NB4 (cell line): ENCODE results near the gene VGLL4.
"Not testable (repeated sequence)": the region's sequence is repeated elsewhere in the genome, so short reads cannot be mapped to it uniquely, and the experiment has no call there.

Source experiments
- DNase-seq: peaks from one replicate; pipeline ENCODE4 v3.0.0; 2010; ENCODE audit warnings: low read depth
- H3K4me3 ChIP-seq: one replicate; pipeline ENCODE4 v1.5.1; 2011; ENCODE audit warnings: mild to moderate bottlenecking, low read depth, low read length, moderate library complexity
- CTCF ChIP-seq: IDR thresholded peaks from one replicate; pipeline ENCODE4 v1.5.1; 2012; ENCODE audit warnings: low read depth, low read length
- MAX ChIP-seq: IDR thresholded peaks from 2 replicates; pipeline ENCODE4 v1.6.1; 2011; ENCODE audit warnings: low read depth, low read length
- MYC ChIP-seq: IDR thresholded peaks from 2 replicates; pipeline ENCODE4 v1.6.1; 2011; ENCODE audit warnings: low read depth, low read length
- POLR2A ChIP-seq: IDR thresholded peaks from 2 replicates; pipeline ENCODE4 v1.6.1; 2011; ENCODE audit warnings: mild to moderate bottlenecking; ENCODE audit not compliant: insufficient read length; ENCODE audit errors: extremely low read depth

Gene VGLL4

GRCh38 chr3:11580645-11581044 lies 63.1 kb downstream of the VGLL4 start:
- DNase-seq: no peak
- TF ChIP-seq MAX (no peak), CTCF (no peak), POLR2A (no peak), MYC (no peak)
- H3K4me3 ChIP-seq: no peak overlapping the region

GRCh38 chr3:11578169-11578568 lies 65.5 kb downstream of the VGLL4 start:
- DNase-seq: no peak
- H3K4me3 ChIP-seq: no peak overlapping the region
- TF ChIP-seq CTCF (no peak), POLR2A (no peak), MYC (no peak), MAX (no peak)

- TF ChIP-seq POLR2A: no peak
- no peak for TF ChIP-seq MYC
- no peak for TF ChIP-seq MAX
- TF ChIP-seq CTCF: no peak
- H3K4me3 ChIP-seq: no peak overlapping the region
- DNase-seq: no peak
Measured at GRCh38 chr3:11576453-11576852, 67.3 kb downstream of the VGLL4 start.

- TF ChIP-seq MYC (no peak), POLR2A (no peak), CTCF (no peak), MAX (no peak)
- no peak overlapping the region for H3K4me3 ChIP-seq
- no peak for DNase-seq
Measured at GRCh38 chr3:11575677-11576076, 68.0 kb downstream of the VGLL4 start.

- DNase-seq: no peak
- TF ChIP-seq MYC: no peak
- no peak for TF ChIP-seq POLR2A
- no peak for TF ChIP-seq CTCF
- no peak for TF ChIP-seq MAX
- no peak overlapping the region for H3K4me3 ChIP-seq
Measured at GRCh38 chr3:11574981-11575669, 68.6 kb downstream of the VGLL4 start.

- not testable (repeated sequence) for DNase-seq, H3K4me3 ChIP-seq
Measured at GRCh38 chr3:11572660-11573059, 71.1 kb downstream of the VGLL4 start.
